Anterior cingulate cortex (tissue), 58 donors: ENCODE results near the gene ATP4B.
"Not testable (repeated sequence)": the region's sequence is repeated elsewhere in the genome, so short reads cannot be mapped to it uniquely, and the experiment has no call there.

Experiments used
- DNase-seq, 58 donors: peaks; one replicate each; lab custom pipeline; 2025; lab: John Stamatoyannopoulos, UW

ATP4B gene

DNA sequence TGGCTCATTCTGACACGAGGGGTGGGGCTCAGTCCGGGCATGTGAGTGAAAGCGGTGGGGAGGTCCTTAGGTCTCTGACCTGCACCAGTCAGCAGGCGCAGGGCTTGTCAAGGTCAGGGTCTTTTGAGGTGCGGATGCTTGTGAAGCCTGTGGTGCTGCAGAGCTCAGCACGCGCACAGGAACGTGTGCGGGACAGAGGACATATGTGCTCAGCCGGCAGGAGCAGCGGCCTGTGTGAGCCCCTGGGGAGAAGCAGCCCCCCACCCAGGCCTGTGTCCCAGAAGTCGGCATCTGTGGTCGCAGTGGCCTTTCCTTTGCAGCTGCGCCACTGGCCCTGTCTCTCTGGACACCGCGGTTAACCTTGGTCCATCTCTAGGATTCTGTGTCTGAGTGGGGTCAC lies 30.9 kb downstream of the ATP4B start:
- no peak for DNase-seq

DNA sequence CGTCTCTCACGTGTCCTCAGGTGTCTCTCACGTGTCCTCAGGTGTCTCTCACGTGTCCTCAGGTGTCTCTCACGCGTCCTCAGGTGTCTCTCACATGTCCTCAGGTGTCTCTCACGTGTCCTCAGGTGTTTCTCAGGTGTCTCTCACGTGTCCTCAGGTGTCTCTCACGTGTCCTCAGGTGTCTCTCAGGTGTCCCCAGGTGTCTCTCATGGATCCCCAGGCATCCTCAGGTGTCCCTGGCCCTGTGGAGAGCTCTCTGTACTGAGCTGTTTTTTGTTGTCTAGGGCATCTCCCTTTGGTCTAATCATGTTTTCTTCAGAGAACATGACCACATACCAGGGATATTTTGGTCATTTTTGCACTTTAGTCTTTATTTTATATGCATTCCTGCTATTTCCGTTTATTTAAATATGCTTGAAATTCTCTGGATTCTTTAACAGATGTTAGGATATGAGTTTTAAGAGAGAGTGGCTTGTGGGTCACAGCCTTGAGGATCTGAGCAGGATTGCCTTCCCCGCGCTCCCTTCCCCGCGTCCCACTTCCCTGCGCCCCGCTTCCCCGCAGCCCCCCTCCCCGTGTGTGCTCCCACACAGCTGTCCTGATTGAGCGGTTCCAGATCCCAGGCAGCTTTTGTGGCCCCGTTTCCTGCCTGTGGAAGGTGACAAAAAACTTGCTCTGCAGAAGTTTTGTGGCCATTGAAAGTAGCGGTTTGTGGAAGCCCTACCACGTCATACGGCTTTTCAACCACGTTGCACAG lies 31.9 kb downstream of the ATP4B start:
- DNase-seq: no peak

DNA sequence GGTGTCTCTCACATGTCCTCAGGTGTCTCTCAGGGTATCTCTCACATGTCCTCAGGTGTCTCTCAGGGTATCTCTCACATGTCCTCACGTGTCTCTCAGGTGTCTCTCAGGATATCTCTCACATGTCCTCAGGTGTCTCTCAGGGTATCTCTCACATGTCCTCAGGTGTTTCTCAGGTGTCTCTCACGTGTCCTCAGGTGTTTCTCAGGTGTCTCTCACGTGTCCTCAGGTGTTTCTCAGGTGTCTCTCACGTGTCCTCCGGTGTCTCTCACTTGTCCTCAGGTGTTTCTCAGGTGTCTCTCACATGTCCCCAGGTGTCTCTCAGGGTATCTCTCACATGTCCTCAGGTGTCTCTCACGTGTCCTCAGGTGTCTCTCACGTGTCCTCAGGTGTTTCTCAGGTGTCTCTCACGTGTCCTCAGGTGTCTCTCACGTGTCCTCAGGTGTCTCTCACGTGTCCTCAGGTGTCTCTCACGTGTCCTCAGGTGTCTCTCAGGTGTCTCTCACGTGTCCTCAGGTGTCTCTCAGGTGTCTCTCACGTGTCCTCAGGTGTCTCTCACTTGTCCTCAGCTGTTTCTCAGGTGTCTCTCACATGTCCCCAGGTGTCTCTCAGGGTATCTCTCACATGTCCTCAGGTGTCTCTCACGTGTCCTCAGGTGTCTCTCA lies 33.2 kb downstream of the ATP4B start:
- not testable (repeated sequence) for DNase-seq

DNA sequence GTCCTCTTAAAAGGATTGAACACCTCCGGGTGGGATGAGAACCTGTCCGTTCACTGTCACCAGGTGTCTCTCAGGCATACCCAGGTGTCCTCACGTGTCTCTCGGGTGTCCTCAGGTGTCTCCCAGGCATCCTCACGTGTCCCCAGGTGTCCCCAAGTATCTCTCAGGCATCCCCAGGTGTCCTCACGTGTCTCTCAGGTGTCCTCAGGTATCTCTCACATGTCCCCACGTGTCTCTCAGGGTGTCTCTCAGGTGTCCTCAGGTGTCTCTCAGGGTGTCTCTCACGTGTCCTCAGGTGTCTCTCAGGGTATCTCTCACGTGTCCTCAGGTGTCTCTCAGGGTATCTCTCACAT lies 33.8 kb downstream of the ATP4B start:
- no peak for DNase-seq

DNA sequence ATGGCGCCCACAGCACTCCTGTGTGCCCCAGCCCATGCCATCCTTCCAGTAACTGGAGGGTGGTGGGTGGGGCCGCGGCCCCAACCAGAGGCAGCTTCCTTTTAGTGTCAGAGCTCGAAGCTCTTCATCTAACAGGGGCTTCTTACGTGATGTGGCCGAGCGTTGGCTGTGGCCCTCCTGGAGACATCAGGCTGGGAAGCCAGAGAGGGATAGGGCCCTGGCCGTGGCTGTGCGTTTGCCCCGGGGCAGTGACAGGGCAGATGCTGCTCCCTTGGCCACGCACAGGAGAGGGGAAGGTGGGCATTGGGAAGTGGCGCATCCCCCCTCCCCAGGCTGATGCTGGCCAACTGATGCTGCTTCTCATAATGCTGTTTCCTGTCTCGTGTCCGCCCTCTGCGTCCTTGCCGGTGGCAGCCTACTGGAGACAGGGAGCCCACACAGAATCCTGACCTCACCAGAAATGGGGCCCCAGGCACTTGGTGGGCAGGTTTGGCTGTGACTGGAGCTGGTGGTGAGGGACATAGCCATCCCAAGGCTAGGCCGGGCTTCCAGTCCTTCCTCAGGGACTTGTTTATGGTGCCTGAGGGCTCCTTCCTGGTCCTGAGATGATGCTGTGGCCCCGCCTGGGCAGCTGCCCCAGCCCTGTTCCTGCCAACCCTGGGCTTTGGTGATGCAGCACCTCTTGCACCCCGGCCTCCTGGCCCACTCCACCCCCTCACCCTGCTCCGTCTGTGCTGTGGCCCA lies 34.3 kb downstream of the ATP4B start:
- no peak for DNase-seq

DNA sequence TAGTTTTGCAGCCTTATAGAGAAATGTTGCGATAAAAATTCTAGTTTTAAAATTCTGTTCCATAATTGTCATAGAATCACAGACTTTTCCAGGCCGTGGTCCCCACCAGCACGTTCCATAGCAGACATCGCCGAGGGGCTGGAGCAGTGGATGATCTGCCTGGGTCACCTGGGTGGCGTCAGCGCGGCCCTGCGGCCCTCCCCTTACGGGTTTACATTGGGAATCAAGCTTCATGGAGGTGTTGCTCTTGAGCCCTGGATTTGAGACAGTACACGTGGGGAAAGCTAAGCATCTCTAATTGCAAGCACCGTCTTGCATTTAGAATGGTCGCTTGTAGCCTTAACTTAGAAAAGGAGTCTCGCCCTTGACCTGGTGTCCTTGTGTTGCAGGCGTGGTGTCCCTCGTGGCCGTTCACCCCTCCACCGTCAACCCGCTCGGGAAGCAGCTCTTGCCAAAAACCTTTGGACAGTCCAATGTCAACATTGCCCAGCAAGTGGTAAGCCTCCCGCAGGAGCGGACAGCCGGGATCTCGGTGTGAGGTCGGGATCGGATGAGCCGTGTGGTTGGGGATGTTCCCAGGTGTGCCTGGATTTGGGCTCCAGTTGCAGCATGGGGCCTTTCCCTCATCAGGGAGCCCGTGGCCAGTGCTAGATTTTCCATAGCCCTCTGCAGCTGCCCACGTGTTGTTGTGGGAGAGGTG lies 35.1 kb downstream of the ATP4B start:
- no peak for DNase-seq

DNA sequence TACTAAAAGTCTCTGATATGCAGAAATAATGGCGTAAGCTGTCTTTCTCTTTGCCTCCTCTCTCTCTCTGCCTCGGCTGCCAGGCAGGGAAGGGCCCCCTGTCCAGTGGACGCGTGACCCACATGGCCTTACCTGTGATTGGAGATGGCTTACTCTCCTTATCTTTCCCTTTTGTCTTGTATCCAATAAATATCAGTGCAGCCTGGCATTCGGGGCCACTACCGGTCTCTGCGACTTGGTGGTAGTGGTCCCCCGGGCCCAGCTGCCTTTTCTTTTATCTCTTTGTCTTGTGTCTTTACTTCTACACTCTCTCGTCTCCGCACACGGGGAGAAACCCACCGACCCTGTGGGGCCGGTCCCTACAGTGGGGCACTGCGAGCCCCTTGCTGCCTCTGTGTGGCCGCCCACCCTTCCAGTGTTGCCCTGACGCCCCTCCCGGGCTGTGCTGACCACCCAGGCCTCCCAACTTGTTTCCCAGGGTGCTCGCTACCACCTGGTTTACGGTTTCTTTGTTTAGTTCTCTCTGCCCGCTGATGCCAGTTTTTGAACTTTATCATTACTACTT lies 35.9 kb downstream of the ATP4B start:
- not testable (repeated sequence) for DNase-seq

DNA sequence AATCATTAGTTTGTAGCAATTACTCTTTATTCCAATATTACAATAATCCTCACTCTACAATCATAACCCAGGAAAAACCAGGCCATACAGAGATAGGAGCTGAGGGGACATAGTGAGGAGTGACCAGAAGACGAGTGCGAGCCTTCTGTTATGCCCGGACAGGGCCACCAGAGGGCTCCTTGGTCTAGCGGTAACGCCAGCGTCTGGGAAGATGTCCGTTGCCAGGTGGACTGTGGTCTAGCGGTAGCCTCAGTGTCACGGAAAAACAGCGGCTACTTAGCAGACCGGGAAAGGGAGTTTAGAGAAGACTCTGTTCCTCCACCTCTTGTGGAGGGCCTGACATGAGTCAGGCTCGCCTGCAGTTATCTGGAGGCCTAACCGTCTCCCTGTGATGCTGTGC lies 36.5 kb downstream of the ATP4B start:
- DNase-seq: peak in 5 of 58 donors; percentile 7 to 33 (median 10)

DNA sequence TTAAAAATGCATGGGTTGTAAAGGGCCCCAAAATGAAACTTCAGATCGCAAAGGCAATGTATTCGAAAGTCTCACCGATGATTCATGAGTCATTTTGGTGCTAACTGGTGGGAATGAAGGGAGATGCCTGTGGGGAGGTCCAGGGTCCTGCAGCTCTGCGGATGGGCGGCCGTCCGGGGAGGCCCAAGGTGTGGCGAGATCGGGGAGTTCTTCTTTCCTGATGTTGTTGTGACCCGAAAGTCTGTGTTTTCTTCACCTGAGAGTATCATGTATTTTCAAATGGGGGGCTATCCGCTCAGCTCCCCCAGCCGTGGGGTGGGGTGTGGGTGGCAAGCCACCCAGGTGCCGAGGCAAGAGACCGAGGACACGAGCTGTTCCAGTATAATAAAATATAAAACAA lies 37.0 kb downstream of the ATP4B start:
- DNase-seq: no peak

DNA sequence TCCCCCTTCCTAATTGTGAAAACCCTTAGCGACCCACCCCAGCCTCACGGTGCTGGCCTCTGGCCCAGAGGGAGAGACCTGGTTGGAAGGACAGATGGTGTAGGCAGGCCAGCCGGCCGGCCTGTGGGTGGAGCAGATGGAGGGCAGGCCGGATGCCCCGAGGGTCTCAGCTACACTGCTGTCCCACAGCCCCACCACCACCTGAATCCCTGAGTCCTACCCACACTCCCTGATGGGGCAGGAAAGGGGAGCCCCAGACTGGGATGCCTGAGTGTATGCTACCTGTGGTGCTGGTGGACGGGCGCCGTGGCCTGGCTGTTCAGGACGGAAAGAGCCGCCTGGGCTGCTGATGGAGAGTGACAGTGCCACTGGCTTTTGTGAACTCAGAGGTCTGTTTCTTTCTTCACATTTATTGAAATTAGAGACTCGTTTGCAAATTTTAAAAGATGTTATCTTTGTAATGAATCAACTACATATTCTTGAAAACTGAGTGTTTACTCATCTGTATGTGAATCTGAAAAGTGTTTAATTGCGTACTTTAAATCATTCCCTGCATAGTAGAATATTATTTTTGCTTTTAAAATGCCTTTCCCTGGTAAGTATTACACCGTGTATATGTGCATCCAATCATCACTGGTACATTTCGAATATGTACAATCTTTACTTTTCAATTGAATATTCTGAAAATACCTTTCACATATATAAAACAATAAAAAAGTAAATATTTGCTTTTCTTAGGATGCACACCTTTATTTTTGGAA lies 37.8 kb downstream of the ATP4B start:
- DNase-seq: no peak

DNA sequence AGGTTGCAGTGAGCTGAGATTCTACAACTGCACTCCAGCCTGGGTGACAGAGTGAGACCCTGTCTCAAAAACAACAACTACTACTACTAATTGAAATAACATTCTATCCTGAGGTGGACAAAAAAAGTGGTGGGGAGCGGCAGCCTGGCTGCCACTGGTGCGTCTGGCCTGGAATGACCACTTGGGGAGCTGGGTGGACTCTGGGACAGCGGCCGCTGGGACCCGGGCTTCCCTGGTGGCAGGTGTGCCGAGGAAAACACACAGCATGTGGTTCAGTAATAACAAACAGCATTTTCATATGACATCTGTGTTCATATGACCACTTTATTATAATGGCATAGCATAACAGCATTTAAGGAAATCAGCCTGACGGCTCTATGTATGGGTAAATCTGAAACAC lies 39.5 kb downstream of the ATP4B start:
- no peak for DNase-seq

DNA sequence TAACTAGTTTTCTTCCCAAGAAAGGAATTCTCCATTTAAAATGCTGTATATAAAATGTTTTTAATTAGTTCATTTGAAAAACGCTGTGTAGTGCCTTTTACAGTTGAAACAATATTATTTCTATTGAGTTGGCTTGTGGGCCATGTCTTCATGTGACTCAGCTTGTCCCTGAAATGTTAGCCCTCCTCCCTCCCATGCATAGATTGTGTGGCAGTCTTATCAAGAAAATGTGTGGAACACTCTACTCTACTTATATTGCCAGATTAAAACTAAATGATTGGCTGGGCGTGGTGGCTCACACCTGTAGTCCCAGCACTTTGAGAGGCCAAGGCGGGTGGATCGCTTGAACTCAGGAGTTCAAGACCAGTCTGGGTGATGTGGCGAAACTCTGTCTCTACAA lies 40.0 kb downstream of the ATP4B start:
- DNase-seq: no peak

DNA sequence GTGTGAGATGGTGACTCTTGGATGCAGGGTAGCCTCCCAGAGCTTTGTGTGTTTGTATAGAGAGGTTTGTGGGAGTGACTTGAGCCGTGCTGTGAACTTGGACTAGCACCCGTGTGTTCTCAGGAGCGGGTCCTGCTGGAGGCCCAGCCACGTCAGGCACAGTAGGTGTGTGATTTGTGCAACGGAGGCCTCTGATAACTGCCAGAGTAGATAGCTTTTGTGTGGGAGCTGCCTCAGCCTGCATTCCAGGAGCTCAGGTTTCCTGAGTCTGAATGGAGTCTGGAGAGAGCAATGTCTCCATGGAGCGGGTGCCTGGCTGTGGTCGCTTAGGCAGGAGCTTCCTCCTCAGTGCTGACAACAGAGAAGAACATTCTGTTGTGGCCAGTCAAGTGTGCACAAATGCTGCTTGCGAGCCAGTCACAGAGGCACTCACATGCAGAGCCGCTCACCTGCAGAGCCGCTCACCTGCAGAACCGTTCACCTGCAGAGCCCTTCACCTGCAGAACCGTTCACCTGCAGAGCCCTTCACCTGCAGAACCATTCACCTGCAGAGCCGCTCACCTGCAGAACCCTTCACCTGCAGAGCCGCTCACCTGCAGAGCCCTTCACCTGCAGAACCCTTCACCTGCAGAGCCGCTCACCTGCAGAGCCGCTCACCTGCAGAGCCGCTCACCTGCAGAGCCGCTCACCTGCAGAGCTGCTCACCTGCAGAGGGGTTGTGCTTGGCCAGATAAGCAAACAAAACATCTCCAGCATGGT lies 40.8 kb downstream of the ATP4B start:
- peak in 1 of 58 donors; percentile 15 for DNase-seq

DNA sequence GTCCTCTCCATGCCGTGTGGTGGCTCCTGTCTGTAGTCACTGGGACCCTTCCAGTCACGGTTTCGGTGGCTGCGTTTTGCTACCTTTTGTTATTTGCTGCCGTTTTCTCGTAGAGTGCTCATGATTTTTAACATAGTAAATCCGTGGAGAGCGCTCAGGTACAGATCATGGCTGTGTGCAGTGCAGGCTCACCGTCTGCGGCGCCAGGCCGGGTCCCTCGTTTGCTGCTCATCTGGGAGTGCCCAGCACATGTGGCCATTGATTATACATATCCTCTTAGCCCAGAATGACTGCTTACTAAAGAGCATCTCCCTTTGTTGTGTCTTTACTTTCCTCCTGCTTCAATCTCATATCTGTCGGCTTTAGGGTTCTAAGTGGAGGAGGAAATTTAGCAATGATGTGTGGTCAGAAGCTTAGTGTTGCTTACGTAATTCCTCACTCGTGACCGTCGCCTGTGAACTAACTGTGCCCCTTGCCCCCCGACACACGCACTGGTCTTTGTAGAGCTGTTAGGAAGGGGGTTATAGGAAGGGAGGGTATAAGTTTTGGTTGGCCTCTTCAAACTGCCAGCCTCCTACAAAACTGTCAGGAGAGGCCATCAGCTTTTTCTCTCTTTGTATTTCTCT lies 41.6 kb downstream of the ATP4B start:
- no peak for DNase-seq

DNA sequence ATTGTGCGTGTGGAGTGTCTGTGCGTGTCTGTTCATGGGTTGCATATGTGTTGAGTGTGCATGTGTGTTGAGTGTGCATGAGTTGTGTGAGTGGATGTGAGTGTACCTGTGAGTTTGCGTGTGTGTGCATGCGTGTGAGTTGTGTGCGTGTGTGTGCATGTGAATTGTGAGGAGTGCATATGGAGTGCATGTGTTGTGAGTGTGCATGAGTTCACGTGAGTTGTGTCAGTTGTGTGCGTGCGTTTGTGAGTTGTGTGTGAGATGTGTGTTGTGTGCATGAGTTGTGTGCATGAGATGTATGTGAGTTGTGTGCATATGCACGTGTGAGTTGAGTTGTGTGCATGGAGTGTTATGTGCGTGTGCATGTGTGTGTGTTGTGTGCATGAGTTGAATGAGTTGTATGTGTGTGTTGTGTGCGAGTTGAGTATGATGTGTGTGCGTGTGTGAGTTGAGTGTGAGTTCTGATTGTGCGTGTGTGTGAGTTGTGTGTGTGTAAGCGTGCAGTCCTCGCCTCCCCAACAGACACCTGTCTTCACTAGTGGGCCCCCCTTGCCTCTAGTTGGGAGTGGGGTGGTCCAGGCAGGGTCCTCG lies 44.1 kb downstream of the ATP4B start:
- DNase-seq: no peak

DNA sequence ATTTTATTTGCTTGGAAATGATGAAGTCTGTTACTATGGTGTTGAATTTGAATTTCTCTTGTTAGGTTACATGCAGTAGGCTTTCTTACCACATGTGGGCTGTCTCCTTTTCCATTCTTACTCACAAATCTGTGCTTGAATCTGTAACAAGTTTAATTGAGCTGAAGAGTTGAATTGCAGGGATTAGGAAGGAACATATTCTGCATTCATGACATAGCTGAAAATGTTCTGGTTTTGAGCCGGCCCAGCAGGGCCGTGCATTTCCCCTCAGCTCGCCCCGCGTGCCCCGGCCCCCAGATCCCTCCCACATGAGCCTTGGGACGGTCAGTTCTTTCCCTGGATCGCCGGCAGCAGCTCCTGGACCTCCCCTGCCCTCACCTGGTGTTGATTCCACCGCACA lies 45.4 kb downstream of the ATP4B start:
- no peak for DNase-seq

DNA sequence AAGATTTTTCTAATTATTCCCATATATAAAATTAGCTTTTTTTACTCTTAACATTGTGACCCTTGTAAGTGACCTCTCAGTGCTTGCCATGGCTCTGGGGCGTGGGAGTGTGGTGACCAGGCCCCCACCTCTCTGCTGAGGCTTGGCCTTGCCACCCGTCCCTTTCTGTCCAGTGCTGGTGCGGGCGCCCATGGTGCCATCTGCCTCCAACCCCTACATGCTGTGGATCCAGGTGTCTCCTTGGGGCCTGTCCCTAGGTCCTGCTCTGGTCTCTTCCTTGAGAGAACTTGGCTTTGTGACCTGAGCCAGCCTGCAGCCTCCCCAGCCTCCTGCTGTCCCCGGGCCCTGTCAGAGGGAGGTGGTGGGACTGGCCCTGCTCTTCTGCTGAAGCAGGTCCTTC lies 46.0 kb downstream of the ATP4B start:
- no peak for DNase-seq

DNA sequence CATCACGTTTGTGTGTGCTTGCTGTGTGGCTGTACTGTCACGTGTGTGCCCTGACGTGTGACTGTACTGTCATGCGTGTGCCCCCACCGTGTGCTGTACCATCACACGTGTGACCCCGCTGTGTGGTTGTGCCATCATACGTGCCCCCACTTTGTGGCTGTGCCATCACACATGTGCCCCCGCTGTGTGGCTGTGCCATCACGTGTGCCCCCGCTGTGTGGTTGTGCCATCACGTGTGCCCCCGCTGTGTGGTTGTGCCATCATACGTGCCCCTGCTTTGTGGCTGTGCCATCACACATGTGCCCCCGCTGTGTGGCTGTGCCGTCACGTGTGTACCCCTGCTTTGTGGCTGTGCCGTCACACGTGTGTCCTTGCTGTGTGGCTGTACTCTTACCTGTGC lies 47.7 kb downstream of the ATP4B start:
- no peak for DNase-seq
